MCF 10A (cell line): ENCODE measurements around the gene ZFYVE28. TPM values are rescaled to one million over a fixed set of nuclear protein-coding genes. Genes with fewer than 3 reads are reported as not detected.

Source experiments
- BruUV-seq: library from RNA; stranded (reverse); fragments of 400-500 nt; replicated peaks from 2 replicates; lab custom pipeline; 2021; lab: Mats Ljungman, UMichigan
- CTCF ChIA-PET: fragments of 300-600 bp; sonication (Branson Sonifier 250); formaldehyde crosslinking; extraction: SDS; loops from one replicate; lab custom pipeline; 2021; ENCODE audit warnings: antibody characterized with exemption, inconsistent platforms; lab: Yijun Ruan, JAX
- POLR2A ChIA-PET: fragments of 300-600, 350-650 bp; sonication (Branson Sonifier 250); formaldehyde crosslinking; extraction: SDS; loops from one replicate; lab custom pipeline; 2020; ENCODE audit warnings: antibody characterized with exemption, inconsistent platforms; lab: Yijun Ruan, JAX
- DNase-seq: peaks from one replicate; pipeline ENCODE4 v3.0.0-alpha.2; 2018; ENCODE audit not compliant: unreplicated experiment
- H3K27ac Mint-ChIP-seq: one replicate; pipeline ENCODE4 v1.8.0; 2022; ENCODE audit warnings: mild to moderate bottlenecking, low read depth, mixed read lengths; ENCODE audit not compliant: unreplicated experiment
- H3K27me3 Mint-ChIP-seq: one replicate; pipeline ENCODE4 v1.8.0; 2022; ENCODE audit warnings: mixed read lengths; ENCODE audit not compliant: insufficient read depth, unreplicated experiment
- H3K36me3 Mint-ChIP-seq: one replicate; pipeline ENCODE4 v1.8.0; 2022; ENCODE audit warnings: mild to moderate bottlenecking, moderate library complexity, mixed read lengths; ENCODE audit not compliant: insufficient read depth, unreplicated experiment
- H3K4me1 Mint-ChIP-seq: one replicate; pipeline ENCODE4 v1.8.0; 2022; ENCODE audit warnings: mixed read lengths; ENCODE audit not compliant: insufficient read depth, unreplicated experiment
- H3K4me3 Mint-ChIP-seq: one replicate; pipeline ENCODE4 v1.8.0; 2022; ENCODE audit warnings: mild to moderate bottlenecking, moderate library complexity, mixed read lengths; ENCODE audit not compliant: unreplicated experiment
- H3K9me3 Mint-ChIP-seq: one replicate; pipeline ENCODE4 v1.8.0; 2022; ENCODE audit warnings: mixed read lengths; ENCODE audit not compliant: unreplicated experiment
- CTCF ChIP-seq: fragments of 200-600 bp; IDR thresholded peaks from one replicate; pipeline ENCODE4 v1.8.0; 2022; ENCODE audit warnings: antibody characterized with exemption, mild to moderate bottlenecking; ENCODE audit not compliant: unreplicated experiment
- intact Hi-C: fragments of 100-400 bp; cut with micrococcal nuclease; formaldehyde crosslinking; loops from 2 replicates; pipeline ENCODE4 v1.14.1; 2022
- total RNA-seq: library from RNA; stranded (reverse); gene quantifications from 2 replicates; pipeline ENCODE4 v1.2.3, GENCODE V29; 2022

Gene ZFYVE28
- total RNA-seq, 1 experiment from 2014 or later, result 1.6 TPM

- BruUV-seq, result no TSS peak
- intact Hi-C loops, result no loop called here
- no peak for DNase-seq
- Mint-ChIP-seq H3K27me3 (no peaks in the 10 kb centered on the region), H3K27ac (no peak overlapping the region), H3K4me3 (no peak overlapping the region), H3K4me1 (peaks cover 14% of the 10 kb centered on the region), H3K36me3 (peaks cover 9% of the 10 kb centered on the region), H3K9me3 (no peaks in the 10 kb centered on the region)
- CTCF ChIA-PET, result no interaction called here
- POLR2A ChIA-PET, result interaction anchor here (0.7 kb wide), 1 partner anchor 176 kb away, joined by 3 read pairs; no protein-coding TSS in a partner anchor
- TF ChIP-seq CTCF, result no peak
These were observed 171.9 kb downstream of the ZFYVE28 start for GRCh38 chr4:2246384-2247127.

GRCh38 chr4:2245787-2246275 is 172.6 kb downstream of the ZFYVE28 start:
- no TSS peak for BruUV-seq
- TF ChIP-seq CTCF, result no peak

GRCh38 chr4:2245057-2245786 is 173.2 kb downstream of the ZFYVE28 start:
- TF ChIP-seq CTCF, result no peak
- POLR2A ChIA-PET, result interaction anchor here (0.6 kb wide), 1 partner anchor 9 kb away, joined by 3 read pairs; no protein-coding TSS in a partner anchor
- no TSS peak for BruUV-seq
- no peak overlapping the region for H3K27ac Mint-ChIP-seq
- H3K4me1 Mint-ChIP-seq, result peaks cover 21% of the 10 kb centered on the region
- no peak for DNase-seq
- H3K9me3 Mint-ChIP-seq, result no peaks in the 10 kb centered on the region
- H3K4me3 Mint-ChIP-seq, result no peak overlapping the region
- H3K27me3 Mint-ChIP-seq, result no peaks in the 10 kb centered on the region
- H3K36me3 Mint-ChIP-seq, result peaks cover 15% of the 10 kb centered on the region
- intact Hi-C loops, result no loop called here
- CTCF ChIA-PET, result interaction anchor here (0.6 kb wide), 1 partner anchor 468 kb away, joined by 3 read pairs; no protein-coding TSS in a partner anchor

More at GRCh38 chr4:2245787-2246275, 172.6 kb downstream of the ZFYVE28 start:
- Mint-ChIP-seq H3K27ac (no peak overlapping the region), H3K27me3 (no peaks in the 10 kb centered on the region), H3K4me1 (peaks cover 15% of the 10 kb centered on the region), H3K36me3 (peaks cover 9% of the 10 kb centered on the region), H3K9me3 (no peaks in the 10 kb centered on the region), H3K4me3 (no peak overlapping the region)
- no peak for DNase-seq
- ChIA-PET POLR2A (interaction anchor here (0.6 to 0.7 kb wide), 2 partner anchors 9 to 176 kb away, joined by 3 read pairs; no protein-coding TSS in a partner anchor), CTCF (interaction anchor here (0.6 kb wide), 1 partner anchor 469 kb away, joined by 3 read pairs; no protein-coding TSS in a partner anchor)
- intact Hi-C loops, result no loop called here
